Nephron (organoid): ENCODE measurements around the gene EMSY.

ENCODE experiments used
- H3K27ac Mint-ChIP-seq, 3 experiments: 2 replicates each; pipeline ENCODE4 v1.8.0; 2020; ENCODE audit warnings: mixed read lengths in 3 of 3, mild to moderate bottlenecking in 2 of 3, moderate library complexity in 1 of 3
- H3K27me3 Mint-ChIP-seq: 2 replicates; pipeline ENCODE4 v1.8.0; 2021; ENCODE audit warnings: low read depth, mild to moderate bottlenecking, moderate library complexity, mixed read lengths
- H3K36me3 Mint-ChIP-seq: 2 replicates; pipeline ENCODE4 v1.8.0; 2020; ENCODE audit warnings: low read depth, mixed read lengths
- H3K4me1 Mint-ChIP-seq: 2 replicates; pipeline ENCODE4 v1.8.0; 2020; ENCODE audit warnings: mixed read lengths
- H3K4me3 Mint-ChIP-seq, 3 experiments: 2 replicates each; pipeline ENCODE4 v1.8.0; 2020; ENCODE audit warnings: mild to moderate bottlenecking in 3 of 3, mixed read lengths in 3 of 3, moderate library complexity in 2 of 3
- H3K9me3 Mint-ChIP-seq: 2 replicates; pipeline ENCODE4 v1.8.0; 2020; ENCODE audit warnings: mixed read lengths
- TF ChIP-seq, protein P1 (sequence below), 3 experiments: fragments of 200-600 bp; sonication (generic); IDR thresholded peaks; one replicate each; pipeline ENCODE4 v1.5.0; 2021; ENCODE audit warnings: antibody characterized with exemption in 3 of 3; ENCODE audit not compliant: unreplicated experiment in 3 of 3

The EMSY gene

GRCh38 chr11:76512851-76513653 lies 68.2 kb downstream of the EMSY start:
- H3K27me3 Mint-ChIP-seq: no peaks in the 10 kb centered on the region
- peaks cover 29% of the 10 kb centered on the region for H3K36me3 Mint-ChIP-seq
- no peaks in the 10 kb centered on the region for H3K4me1 Mint-ChIP-seq
- TF ChIP-seq, protein P1, sequence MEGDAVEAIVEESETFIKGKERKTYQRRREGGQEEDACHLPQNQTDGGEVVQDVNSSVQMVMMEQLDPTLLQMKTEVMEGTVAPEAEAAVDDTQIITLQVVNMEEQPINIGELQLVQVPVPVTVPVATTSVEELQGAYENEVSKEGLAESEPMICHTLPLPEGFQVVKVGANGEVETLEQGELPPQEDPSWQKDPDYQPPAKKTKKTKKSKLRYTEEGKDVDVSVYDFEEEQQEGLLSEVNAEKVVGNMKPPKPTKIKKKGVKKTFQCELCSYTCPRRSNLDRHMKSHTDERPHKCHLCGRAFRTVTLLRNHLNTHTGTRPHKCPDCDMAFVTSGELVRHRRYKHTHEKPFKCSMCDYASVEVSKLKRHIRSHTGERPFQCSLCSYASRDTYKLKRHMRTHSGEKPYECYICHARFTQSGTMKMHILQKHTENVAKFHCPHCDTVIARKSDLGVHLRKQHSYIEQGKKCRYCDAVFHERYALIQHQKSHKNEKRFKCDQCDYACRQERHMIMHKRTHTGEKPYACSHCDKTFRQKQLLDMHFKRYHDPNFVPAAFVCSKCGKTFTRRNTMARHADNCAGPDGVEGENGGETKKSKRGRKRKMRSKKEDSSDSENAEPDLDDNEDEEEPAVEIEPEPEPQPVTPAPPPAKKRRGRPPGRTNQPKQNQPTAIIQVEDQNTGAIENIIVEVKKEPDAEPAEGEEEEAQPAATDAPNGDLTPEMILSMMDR (IDR thresholded peaks at IDR 0.05; ENCODE audit: unreplicated experiment in 3 of 3): peak; percentile 50 to 65 (median 55)
- peaks cover 5% of the 10 kb centered on the region for H3K9me3 Mint-ChIP-seq
- no peak overlapping the region for H3K4me3 Mint-ChIP-seq
- H3K27ac Mint-ChIP-seq: no peak overlapping the region

- peaks cover 2% of the 10 kb centered on the region for H3K9me3 Mint-ChIP-seq
- H3K4me3 Mint-ChIP-seq: no peak overlapping the region
- H3K27ac Mint-ChIP-seq: no peak overlapping the region
- TF ChIP-seq, protein P1 (IDR thresholded peaks at IDR 0.05; ENCODE audit: unreplicated experiment in 3 of 3): no peak
- no peaks in the 10 kb centered on the region for H3K27me3 Mint-ChIP-seq
- peaks cover 23% of the 10 kb centered on the region for H3K36me3 Mint-ChIP-seq
- H3K4me1 Mint-ChIP-seq: no peaks in the 10 kb centered on the region
Observed at GRCh38 chr11:76513654-76514034, 68.8 kb downstream of the EMSY start.

DNA sequence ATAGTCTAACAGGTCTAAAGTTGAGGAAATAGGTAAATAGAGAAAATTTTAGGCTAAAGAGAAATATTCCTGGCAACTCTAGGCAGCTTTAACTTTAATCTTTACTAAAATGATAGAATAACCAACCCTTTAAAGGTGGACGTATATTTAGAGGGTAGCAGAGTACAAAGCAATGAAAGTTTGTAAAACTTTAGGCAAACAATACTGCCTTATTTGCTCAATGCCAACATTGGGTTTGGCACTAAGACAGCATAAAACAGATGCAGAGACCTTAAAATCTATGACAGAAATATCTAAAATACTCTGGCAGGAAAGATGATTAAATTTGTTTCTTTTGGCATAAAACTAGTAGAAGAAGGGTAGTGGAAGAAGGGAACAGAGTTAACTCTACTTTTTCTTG lies 70.7 kb downstream of the EMSY start:
- TF ChIP-seq, protein P1 (IDR thresholded peaks at IDR 0.05; ENCODE audit: unreplicated experiment in 3 of 3): no peak
- Mint-ChIP-seq H3K27ac (no peak overlapping the region), H3K27me3 (no peaks in the 10 kb centered on the region), H3K4me1 (no peaks in the 10 kb centered on the region), H3K9me3 (no peaks in the 10 kb centered on the region), H3K36me3 (peaks cover 19% of the 10 kb centered on the region), H3K4me3 (no peak overlapping the region)

GRCh38 chr11:76523147-76523546 lies 78.3 kb downstream of the EMSY start:
- Mint-ChIP-seq H3K27me3 (no peaks in the 10 kb centered on the region), H3K36me3 (peaks cover 42% of the 10 kb centered on the region), H3K9me3 (no peaks in the 10 kb centered on the region), H3K4me1 (no peaks in the 10 kb centered on the region), H3K27ac (peak overlapping the region in 2 of 3 experiments; percentile 26 to 91), H3K4me3 (peak overlapping the region in 1 of 3 experiments; percentile 29)
- TF ChIP-seq, protein P1 (IDR thresholded peaks at IDR 0.05; ENCODE audit: unreplicated experiment in 3 of 3): no peak

DNA sequence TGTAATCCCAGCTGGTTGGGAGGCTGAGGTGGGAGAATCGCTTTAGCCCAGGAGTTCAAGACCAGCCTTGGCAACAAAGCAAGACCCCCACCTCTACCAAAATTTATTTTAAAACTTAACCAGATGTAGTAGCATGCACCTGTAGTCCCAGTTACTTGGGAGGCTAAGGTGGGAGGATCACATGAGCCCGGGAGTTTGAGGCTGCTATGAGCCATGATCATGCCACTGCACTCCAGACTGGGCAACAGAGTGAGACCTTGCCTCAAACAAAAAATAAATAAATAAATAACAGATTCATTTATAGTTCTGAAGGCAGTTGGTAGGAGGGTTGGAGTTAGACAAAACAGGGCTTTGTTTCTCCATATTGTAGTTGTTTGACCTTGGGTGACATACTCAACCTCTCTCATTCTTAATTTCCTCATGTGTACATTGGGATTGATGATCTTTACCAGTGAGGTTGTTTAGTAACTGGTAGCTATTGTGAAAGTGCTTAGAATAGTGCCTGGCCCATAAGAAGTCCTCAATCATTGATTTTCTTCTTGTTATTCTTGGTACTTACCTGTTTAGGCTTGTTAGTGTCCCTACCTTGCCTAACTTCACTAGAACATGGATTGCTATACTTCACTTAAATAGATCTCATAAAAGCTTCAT lies 79.1 kb downstream of the EMSY start:
- H3K27me3 Mint-ChIP-seq: no peaks in the 10 kb centered on the region
- H3K9me3 Mint-ChIP-seq: no peaks in the 10 kb centered on the region
- peak overlapping the region in 1 of 3 experiments; percentile 91 for H3K27ac Mint-ChIP-seq
- no peaks in the 10 kb centered on the region for H3K4me1 Mint-ChIP-seq
- TF ChIP-seq, protein P1 (IDR thresholded peaks at IDR 0.05; ENCODE audit: unreplicated experiment in 3 of 3): no peak
- H3K36me3 Mint-ChIP-seq: peaks cover 49% of the 10 kb centered on the region
- no peak overlapping the region for H3K4me3 Mint-ChIP-seq
